Kidney (tissue), 14 donors: ENCODE data around the gene MAP6. TPM values are rescaled to one million over a fixed set of nuclear protein-coding genes. Genes with fewer than 3 reads are reported as not detected.

Experiments used
- DNase-seq, 5 donors: peaks; one replicate each; pipeline ENCODE4 v3.0.0-alpha.2; 2013 to 2020
- FAIRE-seq: peaks from 2 replicates; lab custom pipeline; 2012; peaks lifted over from hg19 to GRCh38; lab: Jason Lieb, UNC
- H3K27ac ChIP-seq, 2 donors: one replicate each; pipeline ENCODE4 v1.7.0; 2013; ENCODE audit warnings: low read depth in 2 of 2, low read length in 2 of 2, inconsistent platforms in 1 of 2
- H3K27me3 ChIP-seq: one replicate; pipeline ENCODE4 v1.7.1; 2013; ENCODE audit warnings: low read length, inconsistent platforms; ENCODE audit not compliant: control insufficient read depth, insufficient read depth
- H3K36me3 ChIP-seq, 3 donors: one replicate each; pipeline versions ENCODE4 v1.7.0 to v1.7.1; 2013; ENCODE audit warnings: low read length in 3 of 3, control low read depth in 1 of 3, inconsistent platforms in 1 of 3; ENCODE audit not compliant: insufficient read depth in 3 of 3, control insufficient read depth in 2 of 3
- H3K4me1 ChIP-seq, 3 donors: one replicate each; pipeline versions ENCODE4 v1.7.0 to v1.7.1; 2013; ENCODE audit warnings: low read length in 3 of 3, inconsistent platforms in 1 of 3, low read depth in 1 of 3; ENCODE audit not compliant: control insufficient read depth in 2 of 3, insufficient read depth in 2 of 3
- H3K4me3 ChIP-seq, 3 donors: one replicate each; pipeline versions ENCODE4 v1.7.0 to v1.8.1; 2013; ENCODE audit warnings: low read length in 3 of 3, control low read depth in 1 of 3, inconsistent platforms in 1 of 3
- H3K9ac ChIP-seq, 3 donors: one replicate each; pipeline versions ENCODE4 v1.7.0 to v1.7.1; 2013; ENCODE audit warnings: low read length in 3 of 3, control low read depth in 1 of 3, inconsistent platforms in 1 of 3
- H3K9me3 ChIP-seq, 3 donors: one replicate each; pipeline versions ENCODE4 v1.7.0 to v1.7.1; 2013; ENCODE audit warnings: low read length in 3 of 3, control low read depth in 1 of 3, inconsistent platforms in 1 of 3; ENCODE audit not compliant: control insufficient read depth in 2 of 3, insufficient read depth in 1 of 3
- CTCF ChIP-seq: IDR thresholded peaks from 3 replicates; pipeline ENCODE4 v1.5.1; 2012; ENCODE audit warnings: mild to moderate bottlenecking, moderate library complexity, borderline replicate concordance; ENCODE audit not compliant: insufficient read depth; ENCODE audit errors: extremely low read depth
- intact Hi-C: fragments of 100-400 bp; cut with DNase I; formaldehyde crosslinking; loops from one replicate; pipeline ENCODE4 v1.11.1; 2022
- polyA plus RNA-seq: library from polyadenylated mRNA; stranded (reverse); fragments of 350-450 nt; fragmentation: Illumina TruSeq; extraction: RNeasy Lipid Tissue Mini Kit (QIAGEN cat#74804); gene quantifications from one replicate; pipeline ENCODE4 v1.2.3, GENCODE V29; 2014; ENCODE audit warnings: low read depth, low replicate concordance; ENCODE audit not compliant: insufficient read depth
- total RNA-seq: library from RNA; stranded (reverse); fragmentation: NEBNext Ultra II Directional; extraction: Animal tissue kit (Norgen Biotek cat#: 25700); gene quantifications from one replicate; pipeline ENCODE4 v1.2.1, GENCODE V29; 2021
- donor health status: control.
- donor health status: control.
- donor health status: control.
- donor health status: control.
- donor health status: control.
- donor health status: DM: yes; HTN: yes; CAD: no.
- donor health status: Normal renal cell carcinoma (clear cell type).

Gene MAP6
- total and polyA plus RNA-seq, 2 donors from 2014 or later, result 7.7 to 21.3 TPM

- Histone ChIP-seq H3K4me1 (no peaks in the 10 kb centered on the region), H3K4me3 (no peak overlapping the region), H3K9me3 (peaks cover 0 to 7% (median 2%) of the 10 kb centered on the region in 3 donors), H3K36me3 (no peaks in the 10 kb centered on the region), H3K27me3 (no peaks in the 10 kb centered on the region), H3K27ac (no peak overlapping the region), H3K9ac (no peak overlapping the region)
- FAIRE-seq (no peak), DNase-seq (no peak)
- TF ChIP-seq CTCF, result no peak
- intact Hi-C loops, result no loop called here
Observed at GRCh38 chr11:75678620-75679259, 9.9 kb upstream of the MAP6 start.

GRCh38 chr11:75677909-75678308 lies 9.1 kb upstream of the MAP6 start:
- Histone ChIP-seq H3K4me1 (no peaks in the 10 kb centered on the region), H3K4me3 (no peak overlapping the region), H3K36me3 (no peaks in the 10 kb centered on the region), H3K27ac (no peak overlapping the region), H3K9ac (no peak overlapping the region), H3K9me3 (peaks cover 0 to 7% (median 0%) of the 10 kb centered on the region in 3 donors), H3K27me3 (no peaks in the 10 kb centered on the region)
- TF ChIP-seq CTCF, result no peak
- DNase-seq, result no peak
- FAIRE-seq, result no peak
- intact Hi-C loops, result no loop called here

DNA sequence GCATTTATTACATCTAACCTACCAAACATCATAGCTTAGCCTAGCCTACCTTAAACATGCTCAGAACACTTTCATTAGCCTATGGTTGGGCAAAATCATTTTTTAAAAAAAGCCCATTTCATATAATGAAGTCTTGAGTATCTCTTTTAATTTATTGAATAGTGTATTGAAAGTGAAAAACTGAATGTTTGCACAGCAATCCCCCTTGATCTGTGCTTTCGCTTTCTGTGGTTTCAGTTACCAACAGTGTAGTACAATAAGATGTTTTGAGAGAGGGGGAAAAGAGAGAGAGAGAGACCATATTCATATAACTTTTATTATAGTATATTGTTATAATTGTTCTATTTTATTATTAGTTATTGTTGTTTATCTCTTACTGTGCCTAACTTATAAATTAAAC lies 8.4 kb upstream of the MAP6 start:
- no peak for TF ChIP-seq CTCF
- no peak overlapping the region for H3K4me3 ChIP-seq
- no peak for DNase-seq
- H3K27ac ChIP-seq, result no peak overlapping the region
- H3K4me1 ChIP-seq, result no peaks in the 10 kb centered on the region
- H3K9me3 ChIP-seq, result peaks cover 0 to 7% (median 0%) of the 10 kb centered on the region in 3 donors
- no peak overlapping the region for H3K9ac ChIP-seq
- no peak for FAIRE-seq
- no peaks in the 10 kb centered on the region for H3K27me3 ChIP-seq
- H3K36me3 ChIP-seq, result no peaks in the 10 kb centered on the region
- intact Hi-C loops, result no loop called here
